CD4-positive, alpha-beta T cell treated with Interleukin-21 for 1 hour (primary cell): ENCODE results near the gene TMEM119.
"Not testable (repeated sequence)": the region's sequence is repeated elsewhere in the genome, so short reads cannot be mapped to it uniquely, and the experiment has no call there.

Source experiments
- DNase-seq: peaks from one replicate; pipeline ENCODE4 v3.0.0-alpha.2; 2020

TMEM119 gene

GRCh38 chr12:108562348-108563135 is 35.3 kb downstream of the TMEM119 start, which contains the start of gene ISCU:
TSS of gene ISCU (plus strand) at chr12:108562596. CDS start at chr12:108562623, 27 bp downstream.
- DNase-seq: peak; percentile 98

GRCh38 chr12:108561852-108562347 is 36.0 kb downstream of the TMEM119 start:
- no peak for DNase-seq

- DNase-seq: peak; percentile 91
Measured at GRCh38 chr12:108560752-108561719, 36.8 kb downstream of the TMEM119 start, which contains the start of gene SART3. TSS of gene SART3 (minus strand) at chr12:108561173. CDS start at chr12:108561154, 19 bp downstream.

- DNase-seq: no peak
Measured at GRCh38 chr12:108560321-108560721, 37.6 kb downstream of the TMEM119 start.

GRCh38 chr12:108559748-108560147 is 38.1 kb downstream of the TMEM119 start:
- DNase-seq: no peak

GRCh38 chr12:108559007-108559655 is 38.8 kb downstream of the TMEM119 start:
- no peak for DNase-seq

GRCh38 chr12:108555383-108555782 is 42.5 kb downstream of the TMEM119 start:
- DNase-seq: not testable (repeated sequence)

GRCh38 chr12:108553799-108554198 is 44.1 kb downstream of the TMEM119 start:
- no peak for DNase-seq

GRCh38 chr12:108551535-108551934 is 46.3 kb downstream of the TMEM119 start:
- no peak for DNase-seq

- DNase-seq: no peak
Measured at GRCh38 chr12:108548954-108549521, 48.8 kb downstream of the TMEM119 start.

GRCh38 chr12:108547686-108548085 is 50.2 kb downstream of the TMEM119 start:
- DNase-seq: no peak

- no peak for DNase-seq
Measured at GRCh38 chr12:108543652-108544051, 54.2 kb downstream of the TMEM119 start.

- no peak for DNase-seq
Measured at GRCh38 chr12:108542320-108542719, 55.6 kb downstream of the TMEM119 start.
